ENCODE data around the gene UNC13B.

The UNC13B gene

GRCh38 chr9:35452481-35452880 is 290.7 kb downstream of the UNC13B start:
- DNase-seq: no peak

GRCh38 chr9:35453786-35454185 is 292.0 kb downstream of the UNC13B start:
- no peak for DNase-seq
